HG03442 (cell line): ENCODE data around the gene GSTCD.
A peak's percentile ranks its signal among the peaks of the same experiment; 100 is the strongest.
"Not testable (repeated sequence)": the region's sequence is repeated elsewhere in the genome, so short reads cannot be mapped to it uniquely, and the experiment has no call there.

Experiments used
- ATAC-seq: cut with Tn5 transposase; IDR thresholded peaks from one replicate; pipeline ENCODE4 v1.9.1; 2021; ENCODE audit warnings: mild to moderate bottlenecking, moderate library complexity; ENCODE audit not compliant: unreplicated experiment

Gene GSTCD

GRCh38 chr4:105708181-105709080, at the start of gene GSTCD, which contains the start of gene INTS12:
Gene GSTCD, plus strand, starts transcription at chr4:105708784. Its CDS starts 8,830 bp downstream, at chr4:105717614.
Gene INTS12, minus strand, starts transcription at chr4:105708689. Its CDS starts 8,684 bp downstream, at chr4:105700005.
- peak; percentile 78 for ATAC-seq

DNA sequence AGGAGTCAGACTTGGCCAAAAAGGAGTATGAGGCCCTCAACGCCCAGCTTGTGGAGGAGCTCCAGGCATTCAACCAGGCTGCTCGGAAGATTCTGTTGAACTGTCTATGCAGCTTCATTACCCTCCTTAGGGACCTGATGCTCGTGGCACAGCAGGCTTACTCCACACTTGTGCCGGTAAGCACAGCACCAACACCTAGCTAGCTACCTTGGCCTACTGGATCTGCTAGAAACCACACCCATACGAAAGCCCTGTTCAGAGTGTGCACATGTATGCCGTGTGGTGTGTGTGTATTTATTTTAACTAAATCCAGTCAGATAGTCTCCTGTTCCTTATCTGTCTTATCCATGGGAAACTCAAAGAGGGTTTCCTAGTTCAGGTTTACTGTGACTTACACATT, 49.4 kb upstream of the GSTCD start:
- ATAC-seq: no peak

- ATAC-seq: no peak
These were observed 47.6 kb upstream of the GSTCD start for GRCh38 chr4:105661028-105661427.

DNA sequence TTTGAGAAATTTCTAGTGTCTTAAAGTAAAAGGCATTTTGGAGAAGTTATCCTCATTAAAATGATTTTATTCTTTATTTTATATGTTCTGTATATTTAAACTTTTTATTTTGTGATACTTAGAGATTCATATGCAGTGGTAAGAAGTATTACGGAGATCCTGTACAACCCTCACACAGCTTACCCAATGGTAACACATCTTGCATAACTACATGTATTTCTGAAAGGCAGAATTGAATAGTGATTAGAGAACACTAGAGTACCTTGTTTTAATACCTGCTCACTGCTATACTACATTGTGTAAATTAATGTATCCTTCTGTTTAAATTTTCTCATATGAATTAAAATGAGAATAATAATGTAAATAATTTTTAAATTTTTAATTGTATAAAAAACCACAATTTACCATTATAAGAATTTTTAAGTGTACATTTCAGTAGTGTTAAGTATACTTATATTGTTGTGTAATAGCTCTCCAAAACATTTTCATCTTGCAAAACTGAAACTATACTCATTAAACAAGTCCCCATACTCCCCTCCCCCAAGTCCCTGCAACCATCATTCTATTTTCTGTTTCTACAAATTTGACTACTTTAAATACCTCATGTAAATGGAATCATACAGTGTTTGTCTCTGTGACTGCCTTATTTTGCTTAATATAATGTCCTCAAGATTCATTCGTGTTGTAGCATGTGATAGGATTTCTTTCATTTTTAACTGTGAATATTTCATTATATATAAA, 45.5 kb upstream of the GSTCD start:
- no peak for ATAC-seq

GRCh38 chr4:105666693-105667092, 41.9 kb upstream of the GSTCD start:
- peak; percentile 54 for ATAC-seq

DNA sequence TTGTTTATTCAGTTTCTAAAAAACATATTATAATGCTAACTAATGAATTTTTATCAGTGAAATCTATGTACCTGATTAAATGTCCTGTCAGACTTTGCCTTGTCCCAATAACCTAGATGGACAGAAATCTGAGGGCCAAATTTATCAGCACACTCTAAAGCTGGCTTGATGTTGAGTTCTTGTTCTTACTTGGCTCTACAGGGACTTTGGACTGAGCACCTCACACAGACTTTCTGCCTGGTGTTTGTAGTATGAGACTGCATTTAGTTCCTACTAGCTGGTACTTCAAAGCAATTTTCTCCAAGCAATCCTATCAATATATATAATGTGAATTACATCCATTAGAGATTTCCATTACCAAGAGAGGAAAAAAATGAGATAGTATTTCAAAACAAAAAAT, 37.9 kb upstream of the GSTCD start:
- ATAC-seq: no peak

DNA sequence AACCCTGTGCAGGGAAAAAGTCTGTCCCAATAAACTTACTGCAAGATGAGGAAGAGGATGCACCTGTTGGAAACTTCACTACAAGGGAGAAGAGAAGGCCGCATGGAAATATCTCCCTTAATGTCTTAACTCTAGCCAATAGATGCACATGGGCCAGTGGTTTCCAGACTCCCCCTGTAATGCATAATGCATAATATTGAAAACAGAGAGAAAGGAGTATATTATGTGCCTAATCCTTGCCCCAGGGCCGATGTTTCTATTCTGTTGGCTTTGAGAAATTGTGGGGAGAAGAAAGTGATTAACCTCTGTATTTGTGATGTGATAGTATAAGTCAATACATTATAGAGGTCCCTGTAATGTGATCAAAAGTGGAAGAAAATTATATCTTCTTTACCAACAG, 37.3 kb upstream of the GSTCD start:
- ATAC-seq: no peak

DNA sequence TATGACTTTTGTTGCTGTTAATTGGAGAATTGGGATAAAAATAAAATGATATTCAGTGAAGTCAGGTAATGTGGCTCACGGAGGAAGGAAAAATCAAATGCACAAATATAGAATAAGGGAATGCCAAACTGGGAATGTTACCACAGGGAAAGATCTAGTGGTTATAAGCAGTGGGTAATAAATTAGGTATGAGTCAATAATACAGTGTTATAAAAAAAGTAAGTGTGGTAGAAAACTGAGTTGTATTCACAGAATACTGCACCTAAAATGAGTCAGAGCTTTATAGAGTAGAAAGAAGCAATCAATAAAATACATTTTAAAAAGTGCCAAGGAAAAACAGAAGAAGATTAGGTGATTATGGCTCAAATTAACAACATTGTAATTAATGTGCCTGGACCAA, 34.6 kb upstream of the GSTCD start:
- ATAC-seq: no peak

- no peak for ATAC-seq
These were observed 30.9 kb upstream of the GSTCD start for GRCh38 chr4:105677709-105678108.

DNA sequence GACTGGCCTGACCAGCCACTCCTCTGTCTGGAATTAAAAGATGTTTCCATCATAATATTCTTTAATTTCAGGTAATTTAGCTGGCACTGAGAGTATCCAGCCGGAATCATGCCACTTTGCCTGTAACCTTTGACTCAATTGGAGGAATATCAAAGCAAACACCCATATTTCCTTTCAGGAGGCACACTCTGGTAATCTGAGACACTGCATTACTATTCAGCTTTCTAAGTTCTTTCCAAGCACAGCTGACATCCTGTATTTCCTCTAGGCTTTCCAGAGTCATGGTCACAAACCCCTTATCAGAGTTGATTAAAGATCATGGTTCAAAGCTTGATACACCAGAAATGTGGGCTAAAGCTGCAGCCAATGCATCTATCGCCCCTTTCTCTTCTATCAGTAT, 29.4 kb upstream of the GSTCD start:
- ATAC-seq: no peak

DNA sequence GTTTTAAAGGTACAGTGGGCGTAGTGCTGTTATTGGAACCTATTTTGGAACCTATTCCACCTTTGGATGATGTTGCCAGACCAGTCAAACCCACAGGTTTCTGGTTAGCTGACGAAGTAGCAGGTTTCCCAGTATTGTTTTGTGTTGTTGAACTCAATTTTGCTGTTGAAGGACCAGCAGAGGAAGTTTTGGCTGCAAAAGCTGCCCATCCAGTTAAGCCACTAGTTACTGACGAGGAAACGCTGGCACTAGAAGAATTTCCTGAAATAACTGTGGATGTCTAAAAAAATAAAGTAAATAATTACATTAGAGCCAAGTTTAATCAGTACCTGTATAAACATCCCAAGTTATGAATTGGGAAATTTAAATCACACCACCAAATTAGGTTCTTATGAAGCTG, 25.5 kb upstream of the GSTCD start:
- no peak for ATAC-seq

- ATAC-seq: no peak
These were observed 22.0 kb upstream of the GSTCD start for GRCh38 chr4:105686571-105686970.

DNA sequence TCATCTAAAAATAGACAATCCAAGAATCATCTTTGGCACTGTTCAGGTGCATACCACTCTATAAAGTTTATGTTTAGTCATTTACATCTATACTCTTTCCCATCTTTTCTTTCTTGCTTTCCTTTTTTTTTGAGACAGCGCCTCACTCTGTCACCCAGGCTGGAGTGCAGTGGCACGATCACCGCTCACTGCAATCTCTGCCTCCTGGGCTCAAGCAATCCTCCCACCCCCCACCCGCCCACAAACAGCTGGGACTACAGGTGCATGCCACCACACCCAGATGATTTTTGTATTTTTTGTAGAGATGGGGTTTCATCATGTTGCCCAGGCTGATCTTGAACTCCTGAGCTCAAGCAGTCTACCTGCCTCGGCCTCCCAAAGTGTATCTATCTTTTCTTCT, 13.8 kb upstream of the GSTCD start:
- ATAC-seq: not testable (repeated sequence)

GRCh38 chr4:105695832-105696231, 12.8 kb upstream of the GSTCD start:
- not testable (repeated sequence) for ATAC-seq

DNA sequence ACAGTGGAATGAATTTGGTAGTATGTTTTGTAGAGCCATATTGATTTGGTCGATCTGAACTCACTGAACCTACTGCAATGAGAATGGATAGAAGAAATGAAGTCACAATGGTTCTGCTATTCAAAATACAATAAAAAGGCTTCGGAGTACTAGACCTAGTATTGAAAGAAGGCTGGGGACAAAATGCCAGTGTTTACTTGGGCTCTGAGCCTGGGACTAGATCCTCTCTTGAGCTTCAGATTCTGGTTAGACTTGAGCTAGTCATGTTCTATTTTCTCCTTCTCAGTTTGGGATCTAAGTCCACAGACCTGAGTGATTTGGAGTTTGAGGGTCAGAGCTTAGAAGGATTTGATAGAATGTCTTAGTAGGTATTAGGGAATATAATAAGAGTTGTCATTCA, 10.0 kb upstream of the GSTCD start:
- ATAC-seq: no peak

GRCh38 chr4:105707782-105708180, 803 bp upstream of the GSTCD start:
- ATAC-seq: no peak

GRCh38 chr4:105709081-105709450, 482 bp downstream of the GSTCD start:
- ATAC-seq: peak; percentile 26

DNA sequence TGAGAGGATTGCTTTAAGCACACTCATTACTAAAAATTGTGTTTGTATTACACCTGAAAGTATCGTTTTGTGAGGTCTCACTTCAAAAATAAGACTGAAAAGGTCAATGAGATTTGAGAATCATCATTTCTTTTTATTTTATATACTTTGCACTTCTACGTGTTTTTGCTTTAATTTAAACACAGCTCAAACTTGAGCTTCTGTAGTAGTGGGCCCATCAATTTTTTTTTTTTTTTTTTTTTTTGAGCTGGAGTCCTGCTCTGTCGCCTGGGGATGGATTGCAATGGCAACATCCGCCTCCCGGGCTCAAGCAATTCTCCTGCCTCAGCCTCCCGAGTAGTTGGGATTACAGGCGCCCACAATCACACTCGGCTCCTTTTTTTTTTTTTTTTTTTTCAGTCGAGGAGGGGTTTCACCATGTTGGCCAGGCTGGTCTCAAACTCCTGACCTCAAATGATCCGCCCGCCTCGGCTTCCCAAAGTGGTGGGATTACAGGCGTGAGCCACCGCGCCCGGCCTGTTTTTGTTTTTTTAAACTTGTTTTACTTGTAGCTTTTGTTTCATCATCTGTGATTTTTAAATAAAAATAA, 1.5 kb downstream of the GSTCD start:
- ATAC-seq: no peak

GRCh38 chr4:105710678-105711077, 2.1 kb downstream of the GSTCD start:
- ATAC-seq: no peak

- no peak for ATAC-seq
These were observed 4.2 kb downstream of the GSTCD start for GRCh38 chr4:105712766-105713165.

- peak; percentile 62 for ATAC-seq
These were observed 5.5 kb downstream of the GSTCD start for GRCh38 chr4:105714071-105714521.

GRCh38 chr4:105714932-105715331, 6.3 kb downstream of the GSTCD start:
- ATAC-seq: no peak
